Endothelial cell of umbilical vein (primary cell): ENCODE measurements around the gene MID1.
"Not testable (repeated sequence)": the region's sequence is repeated elsewhere in the genome, so short reads cannot be mapped to it uniquely, and the experiment has no call there.

Source experiments
- FOS ChIP-seq: IDR thresholded peaks from 2 replicates; pipeline ENCODE4 v1.6.1; 2011; ENCODE audit warnings: mild to moderate bottlenecking, low read length, moderate library complexity, borderline replicate concordance; ENCODE audit not compliant: insufficient read depth
- POLR2AphosphoS5 ChIP-seq: IDR thresholded peaks from 2 replicates; pipeline ENCODE4 v1.6.1; 2012; ENCODE audit warnings: low read depth, mild to moderate bottlenecking, control low read depth, low read length, moderate library complexity; ENCODE audit not compliant: insufficient read depth
- TF ChIP-seq, protein P1 (sequence below): IDR thresholded peaks from 2 replicates; pipeline ENCODE4 v1.6.1; 2011; ENCODE audit not compliant: insufficient read depth, insufficient read length
- TF ChIP-seq, protein P2 (sequence below), 2 donors: IDR thresholded peaks; 1 replicate in 1 of 2; 2 replicates in 1 of 2; pipeline ENCODE4 v1.5.1; 2011; ENCODE audit warnings: low read length in 2 of 2, mild to moderate bottlenecking in 2 of 2, moderate library complexity in 2 of 2, control low read depth in 1 of 2, inconsistent platforms in 1 of 2, low read depth in 1 of 2; ENCODE audit not compliant: insufficient read depth in 1 of 2; ENCODE audit errors: extremely low read depth in 1 of 2

DNA sequence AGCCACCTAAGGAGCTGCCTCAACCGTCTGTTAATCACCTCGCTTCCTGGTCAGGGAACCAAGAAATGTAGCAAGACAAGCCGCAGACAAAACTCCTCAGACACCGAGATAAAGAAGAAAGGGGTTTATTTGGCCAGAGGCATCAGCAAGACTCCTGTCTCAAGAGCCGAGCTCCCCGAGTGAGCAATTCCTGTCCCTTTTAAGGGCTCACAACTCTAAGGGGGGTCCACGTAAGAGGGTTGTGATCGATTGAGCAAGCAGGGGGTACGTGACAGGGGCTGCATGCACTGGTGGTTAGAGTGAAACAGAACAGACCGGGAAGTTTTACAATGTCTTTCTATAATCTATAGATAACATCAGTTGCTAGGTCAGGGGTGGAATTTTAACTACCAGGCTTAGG is 30.6 kb downstream of the MID1 start:
- not testable (repeated sequence) for TF ChIP-seq POLR2AphosphoS5, FOS
- TF ChIP-seq, protein P1, sequence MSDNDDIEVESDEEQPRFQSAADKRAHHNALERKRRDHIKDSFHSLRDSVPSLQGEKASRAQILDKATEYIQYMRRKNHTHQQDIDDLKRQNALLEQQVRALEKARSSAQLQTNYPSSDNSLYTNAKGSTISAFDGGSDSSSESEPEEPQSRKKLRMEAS, result not testable (repeated sequence)
- TF ChIP-seq, protein P2, sequence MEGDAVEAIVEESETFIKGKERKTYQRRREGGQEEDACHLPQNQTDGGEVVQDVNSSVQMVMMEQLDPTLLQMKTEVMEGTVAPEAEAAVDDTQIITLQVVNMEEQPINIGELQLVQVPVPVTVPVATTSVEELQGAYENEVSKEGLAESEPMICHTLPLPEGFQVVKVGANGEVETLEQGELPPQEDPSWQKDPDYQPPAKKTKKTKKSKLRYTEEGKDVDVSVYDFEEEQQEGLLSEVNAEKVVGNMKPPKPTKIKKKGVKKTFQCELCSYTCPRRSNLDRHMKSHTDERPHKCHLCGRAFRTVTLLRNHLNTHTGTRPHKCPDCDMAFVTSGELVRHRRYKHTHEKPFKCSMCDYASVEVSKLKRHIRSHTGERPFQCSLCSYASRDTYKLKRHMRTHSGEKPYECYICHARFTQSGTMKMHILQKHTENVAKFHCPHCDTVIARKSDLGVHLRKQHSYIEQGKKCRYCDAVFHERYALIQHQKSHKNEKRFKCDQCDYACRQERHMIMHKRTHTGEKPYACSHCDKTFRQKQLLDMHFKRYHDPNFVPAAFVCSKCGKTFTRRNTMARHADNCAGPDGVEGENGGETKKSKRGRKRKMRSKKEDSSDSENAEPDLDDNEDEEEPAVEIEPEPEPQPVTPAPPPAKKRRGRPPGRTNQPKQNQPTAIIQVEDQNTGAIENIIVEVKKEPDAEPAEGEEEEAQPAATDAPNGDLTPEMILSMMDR (IDR thresholded peaks at IDR 0.05; ENCODE audit: extremely low read depth in 1 of 2, insufficient read depth in 1 of 2, low read depth in 1 of 2, low read length in 2 of 2), result not testable (repeated sequence)
